Subcutaneous preadipocyte (primary cell): ENCODE measurements around the gene NFATC2. TPM values are rescaled to one million over a fixed set of nuclear protein-coding genes. Genes with fewer than 3 reads are reported as not detected.

Source experiments
- small RNA-seq: library from RNA; depleted of rRNA; stranded (forward); fragments of <200 nt; gene quantifications from one replicate; pipeline ENCODE3, GENCODE V24; 2012
- total RNA-seq: library from RNA; depleted of rRNA; stranded (reverse); fragments of >200 nt; gene quantifications from 2 replicates; pipeline ENCODE4 v1.2.3, GENCODE V29; 2012

Gene NFATC2
- total RNA-seq: under 0.01 and 0.20 TPM in 2 replicates

GRCh38 chr20:51542571-51543421 is at the start of gene NFATC2:
Gene NFATC2, minus strand, starts transcription at chr20:51542719. Its CDS starts 220 bp downstream, at chr20:51542499.

Small RNAs within 50 kb of the gene (small RNA-seq; reads per million reads assigned to genes)
- not detected for gene MIR3194

Other genes starting within 250 kb of the NFATC2 start
- 30.1 and 31.1 TPM in 2 replicates for gene ATP9A, start 225.7 kb upstream of the NFATC2 start, total RNA-seq